Astrocyte (in vitro differentiated cells and primary cell): Measurements from ENCODE around the gene CD37. TPM values are rescaled to one million over a fixed set of nuclear protein-coding genes. Genes with fewer than 3 reads are reported as not detected.

ENCODE experiments used
- DNase-seq: peaks from one replicate; pipeline ENCODE4 v3.0.0-alpha.2; 2010; ENCODE audit warnings: low read depth
- FAIRE-seq: peaks from 2 replicates; lab custom pipeline; 2011; peaks lifted over from hg19 to GRCh38; lab: Jason Lieb, UNC
- H2AFZ ChIP-seq: 2 replicates; pipeline ENCODE4 v1.6.0; 2012; ENCODE audit warnings: low read depth, low read length, inconsistent platforms
- H3K27ac ChIP-seq: 2 replicates; pipeline ENCODE4 v1.5.1; 2011; ENCODE audit warnings: low read depth, low read length, inconsistent platforms
- H3K27me3 ChIP-seq: 2 replicates; pipeline ENCODE4 v1.6.0; 2011; ENCODE audit warnings: low read length, inconsistent platforms; ENCODE audit not compliant: insufficient read depth
- H3K36me3 ChIP-seq: 2 replicates; pipeline ENCODE4 v1.5.1; 2011; ENCODE audit warnings: low read length, inconsistent platforms; ENCODE audit not compliant: insufficient read depth
- H3K4me1 ChIP-seq: 2 replicates; pipeline ENCODE4 v1.5.1; 2011; ENCODE audit warnings: low read length, inconsistent platforms; ENCODE audit not compliant: insufficient read depth
- H3K4me2 ChIP-seq: 2 replicates; pipeline ENCODE4 v1.6.0; 2012; ENCODE audit warnings: low read length, inconsistent platforms
- H3K4me3 ChIP-seq: 2 replicates; pipeline ENCODE4 v1.5.1; 2011; ENCODE audit warnings: low read depth, mild to moderate bottlenecking, low read length, inconsistent platforms; ENCODE audit not compliant: insufficient read depth
- H3K79me2 ChIP-seq: 2 replicates; pipeline ENCODE4 v1.6.0; 2012; ENCODE audit warnings: mild to moderate bottlenecking, low read length, inconsistent platforms; ENCODE audit not compliant: insufficient read depth
- H3K9ac ChIP-seq: 2 replicates; pipeline ENCODE4 v1.6.0; 2012; ENCODE audit warnings: mild to moderate bottlenecking, low read length, inconsistent platforms
- H3K9me3 ChIP-seq: 2 replicates; pipeline ENCODE4 v1.5.1; 2012; ENCODE audit warnings: low read depth, mild to moderate bottlenecking, low read length, inconsistent platforms; ENCODE audit not compliant: insufficient read depth
- H4K20me1 ChIP-seq: 2 replicates; pipeline ENCODE4 v1.6.0; 2012; ENCODE audit warnings: low read length, inconsistent platforms; ENCODE audit not compliant: insufficient read depth
- H3K27ac Mint-ChIP-seq: one replicate; pipeline ENCODE4 v1.8.0; 2021; ENCODE audit warnings: mild to moderate bottlenecking, mixed read lengths; ENCODE audit not compliant: unreplicated experiment
- H3K27me3 Mint-ChIP-seq: one replicate; pipeline ENCODE4 v1.8.0; 2021; ENCODE audit warnings: low read depth, mixed read lengths; ENCODE audit not compliant: unreplicated experiment
- H3K36me3 Mint-ChIP-seq: one replicate; pipeline ENCODE4 v1.8.0; 2021; ENCODE audit warnings: low read depth, mixed read lengths; ENCODE audit not compliant: unreplicated experiment
- H3K4me1 Mint-ChIP-seq: one replicate; pipeline ENCODE4 v1.8.0; 2021; ENCODE audit warnings: low read depth, mixed read lengths; ENCODE audit not compliant: unreplicated experiment
- H3K4me3 Mint-ChIP-seq: one replicate; pipeline ENCODE4 v1.8.0; 2021; ENCODE audit warnings: mild to moderate bottlenecking, moderate library complexity, mixed read lengths; ENCODE audit not compliant: unreplicated experiment
- H3K9me3 Mint-ChIP-seq: one replicate; pipeline ENCODE4 v1.8.0; 2021; ENCODE audit warnings: mild to moderate bottlenecking, mixed read lengths; ENCODE audit not compliant: unreplicated experiment
- EZH2 ChIP-seq: IDR thresholded peaks from 2 replicates; pipeline ENCODE4 v1.6.1; 2012; ENCODE audit warnings: mild to moderate bottlenecking, low read length, inconsistent platforms; ENCODE audit not compliant: insufficient read depth
- total RNA-seq: library from RNA; stranded (reverse); gene quantifications from 2 replicates; pipeline ENCODE4 v1.2.1, GENCODE V29; 2021
- TF ChIP-seq, protein P1 (sequence below): IDR thresholded peaks from 2 replicates; pipeline ENCODE4 v1.5.1; 2011; ENCODE audit warnings: low read depth, mild to moderate bottlenecking, inconsistent platforms, low read length, moderate library complexity; ENCODE audit not compliant: insufficient read depth

Gene CD37
- total RNA-seq, 1 donor from 2014 or later = 0.20 TPM

DNA sequence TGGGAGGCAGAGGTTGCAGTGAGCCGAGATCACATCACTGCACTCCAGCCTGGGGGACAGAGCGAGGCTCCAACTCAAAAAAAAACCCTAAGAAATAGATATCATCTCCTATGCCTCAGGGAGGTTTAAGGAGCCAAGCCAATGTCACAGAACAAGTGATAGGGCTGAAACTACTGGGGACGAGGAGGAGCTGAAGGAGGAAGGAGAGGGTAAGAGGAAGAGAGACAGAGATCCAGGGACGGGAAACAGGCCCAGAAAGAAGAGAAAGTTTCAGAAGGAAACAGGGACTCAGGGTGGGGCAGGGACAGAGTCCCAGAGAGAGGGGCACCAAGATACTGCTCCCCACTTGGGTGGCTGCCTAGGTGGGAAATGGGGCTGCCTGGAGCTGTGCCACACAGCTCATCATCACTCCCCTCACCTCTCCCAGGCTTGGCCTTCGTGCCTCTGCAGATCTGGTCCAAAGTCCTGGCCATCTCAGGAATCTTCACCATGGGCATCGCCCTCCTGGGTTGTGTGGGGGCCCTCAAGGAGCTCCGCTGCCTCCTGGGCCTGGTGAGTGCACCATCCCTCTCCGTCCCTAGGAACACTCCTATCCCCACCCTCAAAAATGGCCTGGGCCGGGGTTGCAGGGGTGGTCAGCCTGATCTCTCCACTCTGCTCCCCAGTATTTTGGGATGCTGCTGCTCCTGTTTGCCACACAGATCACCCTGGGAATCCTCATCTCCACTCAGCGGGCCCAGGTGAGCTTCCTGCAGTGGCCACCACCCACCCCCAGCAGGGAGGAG lies 1.5 kb downstream of the CD37 start:
- no peak overlapping the region for H3K4me3 Mint-ChIP-seq
- H3K4me1 Mint-ChIP-seq = peaks cover 8% of the 10 kb centered on the region
- H2AFZ ChIP-seq = no peak overlapping the region
- no peak overlapping the region for H3K9ac ChIP-seq
- peaks cover 18% of the 10 kb centered on the region for H3K36me3 Mint-ChIP-seq
- H3K27me3 Mint-ChIP-seq = peaks cover 5% of the 10 kb centered on the region
- H3K4me2 ChIP-seq = no peak overlapping the region
- FAIRE-seq (no peak), DNase-seq (no peak)
- peaks cover 6% of the 10 kb centered on the region for H3K4me1 ChIP-seq
- H4K20me1 ChIP-seq = peaks cover 31% of the 10 kb centered on the region
- no peaks in the 10 kb centered on the region for H3K27me3 ChIP-seq
- no peaks in the 10 kb centered on the region for H3K9me3 ChIP-seq
- peaks cover 3% of the 10 kb centered on the region for H3K9me3 Mint-ChIP-seq
- H3K4me3 ChIP-seq = no peak overlapping the region
- TF ChIP-seq, protein P1, sequence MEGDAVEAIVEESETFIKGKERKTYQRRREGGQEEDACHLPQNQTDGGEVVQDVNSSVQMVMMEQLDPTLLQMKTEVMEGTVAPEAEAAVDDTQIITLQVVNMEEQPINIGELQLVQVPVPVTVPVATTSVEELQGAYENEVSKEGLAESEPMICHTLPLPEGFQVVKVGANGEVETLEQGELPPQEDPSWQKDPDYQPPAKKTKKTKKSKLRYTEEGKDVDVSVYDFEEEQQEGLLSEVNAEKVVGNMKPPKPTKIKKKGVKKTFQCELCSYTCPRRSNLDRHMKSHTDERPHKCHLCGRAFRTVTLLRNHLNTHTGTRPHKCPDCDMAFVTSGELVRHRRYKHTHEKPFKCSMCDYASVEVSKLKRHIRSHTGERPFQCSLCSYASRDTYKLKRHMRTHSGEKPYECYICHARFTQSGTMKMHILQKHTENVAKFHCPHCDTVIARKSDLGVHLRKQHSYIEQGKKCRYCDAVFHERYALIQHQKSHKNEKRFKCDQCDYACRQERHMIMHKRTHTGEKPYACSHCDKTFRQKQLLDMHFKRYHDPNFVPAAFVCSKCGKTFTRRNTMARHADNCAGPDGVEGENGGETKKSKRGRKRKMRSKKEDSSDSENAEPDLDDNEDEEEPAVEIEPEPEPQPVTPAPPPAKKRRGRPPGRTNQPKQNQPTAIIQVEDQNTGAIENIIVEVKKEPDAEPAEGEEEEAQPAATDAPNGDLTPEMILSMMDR = no peak
- no peak for TF ChIP-seq EZH2
- peaks cover 4% of the 10 kb centered on the region for H3K36me3 ChIP-seq
- H3K79me2 ChIP-seq = no peaks in the 10 kb centered on the region
- H3K27ac Mint-ChIP-seq = no peak overlapping the region
- H3K27ac ChIP-seq = no peak overlapping the region

DNA sequence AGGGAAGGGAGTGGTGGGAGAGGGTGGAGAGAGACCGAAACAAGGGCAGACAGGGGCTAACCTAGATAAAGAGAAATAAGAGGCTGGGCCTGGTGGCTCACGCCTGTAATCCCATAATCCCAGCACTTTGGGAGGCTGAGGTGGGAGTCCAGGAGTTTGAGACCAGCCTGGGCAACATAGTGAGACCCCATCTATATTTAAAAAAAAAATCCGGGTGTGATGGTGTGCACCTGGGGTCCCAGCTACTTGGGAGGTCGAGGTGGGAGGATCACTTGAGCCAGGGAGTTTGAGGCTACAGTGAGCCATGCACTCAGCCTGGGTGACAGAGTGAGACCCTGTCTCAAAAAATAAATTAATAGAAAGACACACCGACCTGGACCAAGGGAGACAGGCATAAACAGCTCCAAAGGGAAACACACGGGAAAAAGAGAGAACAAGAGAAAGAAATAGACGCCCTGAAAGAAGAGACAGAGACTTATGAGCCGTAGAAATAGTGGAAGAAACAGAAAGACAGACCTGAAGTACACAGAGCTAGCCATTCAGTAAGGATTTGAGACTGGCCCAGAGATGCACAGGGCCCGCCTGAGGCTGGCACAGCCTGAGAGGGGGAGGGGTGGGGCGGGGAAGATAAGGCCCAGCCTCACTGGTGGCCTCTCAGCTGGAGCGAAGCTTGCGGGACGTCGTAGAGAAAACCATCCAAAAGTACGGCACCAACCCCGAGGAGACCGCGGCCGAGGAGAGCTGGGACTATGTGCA lies 2.2 kb downstream of the CD37 start:
- no peak overlapping the region for H3K27ac ChIP-seq
- TF ChIP-seq EZH2 = no peak
- TF ChIP-seq, protein P1 = no peak
- H3K4me3 Mint-ChIP-seq = no peak overlapping the region
- peaks cover 5% of the 10 kb centered on the region for H3K27me3 Mint-ChIP-seq
- no peaks in the 10 kb centered on the region for H3K27me3 ChIP-seq
- no peak overlapping the region for H3K4me3 ChIP-seq
- H3K27ac Mint-ChIP-seq = no peak overlapping the region
- peaks cover 8% of the 10 kb centered on the region for H3K4me1 Mint-ChIP-seq
- H3K36me3 ChIP-seq = peaks cover 5% of the 10 kb centered on the region
- H2AFZ ChIP-seq = no peak overlapping the region
- DNase-seq = no peak
- H3K9me3 ChIP-seq = no peaks in the 10 kb centered on the region
- H3K79me2 ChIP-seq = no peaks in the 10 kb centered on the region
- FAIRE-seq = no peak
- H3K9ac ChIP-seq = no peak overlapping the region
- no peak overlapping the region for H3K4me2 ChIP-seq
- peaks cover 6% of the 10 kb centered on the region for H3K4me1 ChIP-seq
- peaks cover 36% of the 10 kb centered on the region for H4K20me1 ChIP-seq
- H3K36me3 Mint-ChIP-seq = peaks cover 21% of the 10 kb centered on the region
- H3K9me3 Mint-ChIP-seq = peaks cover 3% of the 10 kb centered on the region
